T-helper 1 cell treated with Interleukin-12 subunit alpha and Interleukin-12 subunit beta and Interleukin-4 antibody, amounts not matched to agents 30 μg/mL and 1 μg/mL, for 36 hours (primary cell): ENCODE results near the gene NFIA.

ENCODE experiments used
- H3K27ac Mint-ChIP-seq: one replicate; pipeline ENCODE4 v1.8.0; 2021; ENCODE audit warnings: mild to moderate bottlenecking, mixed read lengths
- H3K27me3 Mint-ChIP-seq: one replicate; pipeline ENCODE4 v1.8.0; 2021; ENCODE audit warnings: low read depth, mixed read lengths
- H3K36me3 Mint-ChIP-seq: one replicate; pipeline ENCODE4 v1.8.0; 2021; ENCODE audit warnings: low read depth, mixed read lengths
- H3K4me1 Mint-ChIP-seq: one replicate; pipeline ENCODE4 v1.8.0; 2021; ENCODE audit warnings: low read depth, mixed read lengths
- H3K4me3 Mint-ChIP-seq: one replicate; pipeline ENCODE4 v1.8.0; 2021; ENCODE audit warnings: mild to moderate bottlenecking, moderate library complexity, mixed read lengths
- H3K9me3 Mint-ChIP-seq: one replicate; pipeline ENCODE4 v1.8.0; 2021; ENCODE audit warnings: mixed read lengths

Gene NFIA

GRCh38 chr1:61170328-61171238 is 88.2 kb downstream of the NFIA start:
- peaks cover 31% of the 10 kb centered on the region for H3K27me3 Mint-ChIP-seq
- H3K9me3 Mint-ChIP-seq, result no peaks in the 10 kb centered on the region
- no peak overlapping the region for H3K4me3 Mint-ChIP-seq
- no peak overlapping the region for H3K27ac Mint-ChIP-seq
- H3K4me1 Mint-ChIP-seq, result no peaks in the 10 kb centered on the region
- H3K36me3 Mint-ChIP-seq, result no peaks in the 10 kb centered on the region

DNA sequence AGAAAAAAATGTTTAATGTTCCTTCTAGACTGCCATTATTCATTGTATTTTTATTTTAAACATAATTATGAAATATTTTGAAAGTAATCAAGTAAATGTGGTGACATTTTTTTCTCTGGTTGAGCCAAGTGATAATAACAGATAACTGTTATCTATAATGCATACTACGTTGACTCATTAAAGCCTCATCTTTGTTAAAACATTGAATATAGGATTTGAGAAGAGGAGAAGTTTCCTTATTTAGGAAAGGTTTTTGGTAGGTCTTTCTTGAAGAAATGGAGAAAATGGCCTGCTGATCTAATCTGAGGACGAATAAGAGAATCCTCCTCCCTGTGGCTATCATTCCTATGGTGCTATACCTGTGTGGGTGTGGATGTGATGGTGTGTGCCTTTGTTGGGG is 89.0 kb downstream of the NFIA start:
- Mint-ChIP-seq H3K27ac (no peak overlapping the region), H3K36me3 (no peaks in the 10 kb centered on the region), H3K4me1 (no peaks in the 10 kb centered on the region), H3K4me3 (no peak overlapping the region), H3K27me3 (peaks cover 30% of the 10 kb centered on the region), H3K9me3 (no peaks in the 10 kb centered on the region)

DNA sequence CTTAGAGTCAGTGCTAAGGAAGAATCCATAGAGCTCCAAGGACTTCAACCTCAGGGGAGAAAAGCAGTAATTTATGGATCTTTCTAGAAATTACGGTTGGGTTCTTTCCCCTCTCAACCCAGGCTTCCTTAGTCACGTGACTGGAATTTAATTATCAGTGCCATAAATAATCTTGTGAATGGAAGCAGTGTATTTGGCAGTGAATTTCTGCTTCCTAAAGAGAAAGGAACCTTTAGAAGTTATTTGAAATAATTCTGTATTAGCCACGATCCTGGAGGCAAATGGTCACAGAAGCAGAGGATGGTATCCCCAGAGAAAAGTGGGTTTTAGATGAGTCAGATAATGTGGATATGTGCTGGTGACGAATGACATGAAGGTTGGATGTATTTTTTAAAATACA is 89.6 kb downstream of the NFIA start:
- Mint-ChIP-seq H3K4me1 (no peaks in the 10 kb centered on the region), H3K36me3 (no peaks in the 10 kb centered on the region), H3K27me3 (peaks cover 23% of the 10 kb centered on the region), H3K27ac (no peak overlapping the region), H3K9me3 (no peaks in the 10 kb centered on the region), H3K4me3 (no peak overlapping the region)

GRCh38 chr1:61173118-61173517 is 90.8 kb downstream of the NFIA start:
- H3K4me1 Mint-ChIP-seq, result no peaks in the 10 kb centered on the region
- H3K27me3 Mint-ChIP-seq, result peaks cover 17% of the 10 kb centered on the region
- H3K4me3 Mint-ChIP-seq, result no peak overlapping the region
- H3K27ac Mint-ChIP-seq, result no peak overlapping the region
- H3K36me3 Mint-ChIP-seq, result no peaks in the 10 kb centered on the region
- no peaks in the 10 kb centered on the region for H3K9me3 Mint-ChIP-seq

GRCh38 chr1:61174060-61174795 is 91.9 kb downstream of the NFIA start:
- Mint-ChIP-seq H3K4me1 (no peaks in the 10 kb centered on the region), H3K27ac (no peak overlapping the region), H3K4me3 (no peak overlapping the region), H3K27me3 (peaks cover 17% of the 10 kb centered on the region), H3K36me3 (no peaks in the 10 kb centered on the region), H3K9me3 (no peaks in the 10 kb centered on the region)

DNA sequence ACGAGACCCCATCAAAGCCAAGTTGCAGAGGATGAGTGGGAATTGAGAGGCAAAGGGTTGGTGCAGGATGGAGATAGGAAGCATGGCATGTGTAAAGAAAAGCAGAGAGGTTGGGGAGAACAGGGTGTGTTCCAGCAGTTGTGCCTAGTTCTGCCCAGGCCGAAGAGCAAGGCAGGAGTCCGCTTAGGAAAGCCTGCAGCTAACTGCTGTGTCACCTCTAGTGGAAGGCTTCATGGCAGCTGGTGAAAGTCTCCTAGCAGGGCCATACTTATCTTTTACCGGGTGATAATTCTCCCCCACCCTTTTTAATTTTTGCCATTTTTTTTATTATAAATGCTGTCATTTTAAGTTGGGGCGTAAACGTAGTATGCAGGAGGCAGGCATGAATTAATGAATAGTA is 93.6 kb downstream of the NFIA start:
- no peaks in the 10 kb centered on the region for H3K36me3 Mint-ChIP-seq
- no peaks in the 10 kb centered on the region for H3K9me3 Mint-ChIP-seq
- no peak overlapping the region for H3K27ac Mint-ChIP-seq
- no peaks in the 10 kb centered on the region for H3K4me1 Mint-ChIP-seq
- H3K4me3 Mint-ChIP-seq, result no peak overlapping the region
- peaks cover 12% of the 10 kb centered on the region for H3K27me3 Mint-ChIP-seq

GRCh38 chr1:61181067-61182038 is 99.0 kb downstream of the NFIA start:
- Mint-ChIP-seq H3K27ac (no peak overlapping the region), H3K4me1 (no peaks in the 10 kb centered on the region), H3K4me3 (no peak overlapping the region), H3K36me3 (no peaks in the 10 kb centered on the region), H3K27me3 (peaks cover 18% of the 10 kb centered on the region), H3K9me3 (no peaks in the 10 kb centered on the region)

GRCh38 chr1:61182049-61182448 is 99.7 kb downstream of the NFIA start:
- no peaks in the 10 kb centered on the region for H3K9me3 Mint-ChIP-seq
- peaks cover 20% of the 10 kb centered on the region for H3K27me3 Mint-ChIP-seq
- no peak overlapping the region for H3K4me3 Mint-ChIP-seq
- H3K27ac Mint-ChIP-seq, result no peak overlapping the region
- H3K4me1 Mint-ChIP-seq, result no peaks in the 10 kb centered on the region
- no peaks in the 10 kb centered on the region for H3K36me3 Mint-ChIP-seq

GRCh38 chr1:61182480-61182879 is 100.1 kb downstream of the NFIA start:
- Mint-ChIP-seq H3K4me3 (no peak overlapping the region), H3K27me3 (peaks cover 20% of the 10 kb centered on the region), H3K27ac (no peak overlapping the region), H3K9me3 (no peaks in the 10 kb centered on the region), H3K36me3 (no peaks in the 10 kb centered on the region), H3K4me1 (no peaks in the 10 kb centered on the region)

GRCh38 chr1:61183471-61184039 is 101.2 kb downstream of the NFIA start:
- Mint-ChIP-seq H3K9me3 (no peaks in the 10 kb centered on the region), H3K4me1 (no peaks in the 10 kb centered on the region), H3K27me3 (peaks cover 20% of the 10 kb centered on the region), H3K36me3 (no peaks in the 10 kb centered on the region), H3K4me3 (no peak overlapping the region), H3K27ac (no peak overlapping the region)

DNA sequence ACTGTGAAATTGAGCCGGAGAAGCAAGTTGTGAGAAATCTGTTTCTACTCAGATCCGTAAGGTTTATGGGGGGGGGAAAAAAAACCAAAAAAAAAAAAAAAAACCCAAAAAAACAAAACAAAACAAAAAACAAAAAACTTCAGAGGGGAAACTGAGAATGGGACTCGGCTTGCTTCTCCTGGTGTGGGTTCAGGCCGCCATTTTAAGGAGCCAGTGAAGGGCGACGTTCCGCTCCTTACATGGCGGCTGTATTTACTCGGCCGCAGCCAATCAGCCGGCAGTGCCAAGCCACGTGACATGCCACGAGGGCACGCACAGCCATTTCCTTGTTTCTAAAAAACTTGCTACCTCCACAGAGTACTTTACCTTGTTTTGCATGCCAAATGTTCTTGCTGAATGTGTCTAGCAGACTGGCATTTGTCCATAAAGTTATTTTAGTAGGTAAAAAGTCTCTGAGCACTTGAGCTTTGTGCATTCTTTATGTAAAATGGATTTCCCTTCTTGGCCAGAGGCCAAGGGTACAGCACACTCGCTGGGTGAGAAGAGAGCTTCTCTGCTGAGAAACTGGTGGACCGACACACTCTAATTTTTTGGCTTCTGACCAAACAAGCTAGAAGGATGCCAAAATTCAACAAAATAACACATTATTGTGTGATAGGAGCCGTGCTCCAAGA is 101.8 kb downstream of the NFIA start:
- Mint-ChIP-seq H3K9me3 (no peaks in the 10 kb centered on the region), H3K36me3 (no peaks in the 10 kb centered on the region), H3K27ac (no peak overlapping the region), H3K4me3 (no peak overlapping the region), H3K27me3 (peaks cover 20% of the 10 kb centered on the region), H3K4me1 (no peaks in the 10 kb centered on the region)

GRCh38 chr1:61184714-61185106 is 102.3 kb downstream of the NFIA start:
- no peaks in the 10 kb centered on the region for H3K36me3 Mint-ChIP-seq
- no peaks in the 10 kb centered on the region for H3K9me3 Mint-ChIP-seq
- H3K27me3 Mint-ChIP-seq, result peaks cover 20% of the 10 kb centered on the region
- no peaks in the 10 kb centered on the region for H3K4me1 Mint-ChIP-seq
- no peak overlapping the region for H3K4me3 Mint-ChIP-seq
- H3K27ac Mint-ChIP-seq, result no peak overlapping the region

DNA sequence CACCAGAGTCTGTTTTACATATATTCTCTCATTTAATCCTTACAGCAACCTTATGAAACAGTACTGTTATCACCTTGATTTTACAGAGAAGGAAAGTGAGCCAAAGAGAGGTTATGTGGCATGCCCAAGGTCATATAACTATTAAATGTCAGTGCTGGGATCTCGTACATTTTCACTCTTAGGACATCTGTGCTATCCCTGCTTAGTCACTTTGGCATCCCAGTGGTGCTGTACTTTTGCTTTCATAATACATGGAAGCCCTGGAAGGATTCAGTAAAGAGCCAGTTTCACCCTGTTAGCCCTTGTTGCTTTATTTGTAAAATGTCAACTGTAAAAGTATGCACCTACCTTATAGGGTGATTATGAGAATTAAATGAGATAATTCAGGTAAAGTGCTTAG is 104.4 kb downstream of the NFIA start:
- Mint-ChIP-seq H3K4me1 (no peaks in the 10 kb centered on the region), H3K27ac (no peak overlapping the region), H3K4me3 (no peak overlapping the region), H3K27me3 (peaks cover 24% of the 10 kb centered on the region), H3K36me3 (no peaks in the 10 kb centered on the region), H3K9me3 (no peaks in the 10 kb centered on the region)
